Skin epidermis (tissue), 12 donors: ENCODE results near the gene MCTP2.

Experiments
- H3K27ac ChIP-seq, 21 experiments: fragments of 200-600 bp; sonication (generic) in 11 of 21; one replicate each; pipeline ENCODE4 v1.5.0; 2020; ENCODE audit warnings: mild to moderate bottlenecking in 3 of 21, inconsistent platforms in 2 of 21, moderate library complexity in 2 of 21
- H3K4me3 ChIP-seq, 7 experiments: fragments of 200-600 bp; sonication (generic) in 2 of 7; one replicate each; pipeline ENCODE4 v1.5.0; 2020; ENCODE audit warnings: inconsistent platforms in 2 of 7, mild to moderate bottlenecking in 2 of 7, moderate library complexity in 1 of 7

The MCTP2 gene

GRCh38 chr15:94416820-94417219, 185.5 kb downstream of the MCTP2 start:
- H3K27ac ChIP-seq, result no peak overlapping the region
- H3K4me3 ChIP-seq, result no peak overlapping the region

GRCh38 chr15:94417501-94418293, 186.3 kb downstream of the MCTP2 start:
- H3K27ac ChIP-seq, result no peak overlapping the region
- H3K4me3 ChIP-seq, result no peak overlapping the region

- Histone ChIP-seq H3K4me3 (no peak overlapping the region), H3K27ac (no peak overlapping the region)
Observed at GRCh38 chr15:94421706-94422105, 190.3 kb downstream of the MCTP2 start.

- Histone ChIP-seq H3K4me3 (no peak overlapping the region), H3K27ac (no peak overlapping the region)
Observed at GRCh38 chr15:94432279-94432678, 200.9 kb downstream of the MCTP2 start.

- no peak overlapping the region for H3K4me3 ChIP-seq
- H3K27ac ChIP-seq, result no peak overlapping the region
Observed at GRCh38 chr15:94439158-94439557, 207.8 kb downstream of the MCTP2 start.

GRCh38 chr15:94441760-94442159, 210.4 kb downstream of the MCTP2 start:
- H3K4me3 ChIP-seq, result no peak overlapping the region

GRCh38 chr15:94442480-94442879, 211.1 kb downstream of the MCTP2 start:
- Histone ChIP-seq H3K27ac (no peak overlapping the region), H3K4me3 (no peak overlapping the region)

More at GRCh38 chr15:94441760-94442159, 210.4 kb downstream of the MCTP2 start:
- H3K27ac ChIP-seq, result no peak overlapping the region

- no peak overlapping the region for H3K4me3 ChIP-seq
- no peak overlapping the region for H3K27ac ChIP-seq
Observed at GRCh38 chr15:94443186-94443585, 211.8 kb downstream of the MCTP2 start.

- H3K27ac ChIP-seq, result no peak overlapping the region
- no peak overlapping the region for H3K4me3 ChIP-seq
Observed at GRCh38 chr15:94445566-94446160, 214.3 kb downstream of the MCTP2 start.

GRCh38 chr15:94446441-94446840, 215.1 kb downstream of the MCTP2 start:
- Histone ChIP-seq H3K4me3 (no peak overlapping the region), H3K27ac (no peak overlapping the region)

GRCh38 chr15:94451466-94451865, 220.1 kb downstream of the MCTP2 start:
- Histone ChIP-seq H3K4me3 (no peak overlapping the region), H3K27ac (no peak overlapping the region)

- H3K4me3 ChIP-seq, result no peak overlapping the region
- no peak overlapping the region for H3K27ac ChIP-seq
Observed at GRCh38 chr15:94453227-94453988, 222.0 kb downstream of the MCTP2 start.

GRCh38 chr15:94455297-94455696, 223.9 kb downstream of the MCTP2 start:
- Histone ChIP-seq H3K27ac (no peak overlapping the region), H3K4me3 (no peak overlapping the region)

- Histone ChIP-seq H3K27ac (no peak overlapping the region), H3K4me3 (no peak overlapping the region)
Observed at GRCh38 chr15:94456226-94456625, 224.9 kb downstream of the MCTP2 start.

- H3K27ac ChIP-seq, result no peak overlapping the region
- H3K4me3 ChIP-seq, result no peak overlapping the region
Observed at GRCh38 chr15:94457661-94458060, 226.3 kb downstream of the MCTP2 start.

- H3K4me3 ChIP-seq, result no peak overlapping the region
- H3K27ac ChIP-seq, result no peak overlapping the region
Observed at GRCh38 chr15:94460624-94461023, 229.3 kb downstream of the MCTP2 start.

GRCh38 chr15:94467034-94467433, 235.7 kb downstream of the MCTP2 start:
- no peak overlapping the region for H3K4me3 ChIP-seq
- no peak overlapping the region for H3K27ac ChIP-seq

- H3K27ac ChIP-seq, result no peak overlapping the region
- no peak overlapping the region for H3K4me3 ChIP-seq
Observed at GRCh38 chr15:94470492-94470891, 239.1 kb downstream of the MCTP2 start.

GRCh38 chr15:94476686-94477085, 245.3 kb downstream of the MCTP2 start:
- no peak overlapping the region for H3K27ac ChIP-seq
- H3K4me3 ChIP-seq, result no peak overlapping the region

GRCh38 chr15:94477913-94478553, 246.7 kb downstream of the MCTP2 start:
- H3K4me3 ChIP-seq, result no peak overlapping the region
- no peak overlapping the region for H3K27ac ChIP-seq
